ENCODE measurements around the gene CIZ1. TPM values are rescaled to one million over a fixed set of nuclear protein-coding genes. Genes with fewer than 3 reads are reported as not detected.

Gene CIZ1
- polyA plus RNA-seq, 2 of the 4 experiments (the other 2 are of a cell fraction): 39.2 to 92.5 TPM

- Histone ChIP-seq H3K4me3 (no peak overlapping the region), H3K4me2 (no peak overlapping the region), H3K27ac (no peak overlapping the region), H3K9me3 (no peaks in the 10 kb centered on the region), H3K4me1 (peaks cover 11% of the 10 kb centered on the region; the same call in 1 of the 3 replicates)
- POLR2A ChIA-PET: interaction anchor here (0.9 kb wide), 2 partner anchors 31 to 34 kb away, joined by 3 to 4 read pairs; no protein-coding TSS in a partner anchor
- TF ChIP-seq ZFP36 (IDR thresholded peaks at IDR 0.05; ENCODE audit: borderline replicate concordance, partially characterized antibody) (peak; percentile 82), EHMT2 (IDR thresholded peaks at IDR 0.05; ENCODE audit: low read depth) (no peak), HEYL (CRISPR knock-in tag; IDR thresholded peaks at IDR 0.05) (no peak)
- ATAC-seq (no peak), FAIRE-seq (no peak), DNase-seq (ENCODE audit: low read depth in 1 of 2, low spot score in 1 of 2) (no peak)
- CTCF ChIA-PET: interaction anchor here (0.9 to 1.2 kb wide), 3 partner anchors 11 to 25 kb away, joined by 3 to 7 read pairs (median 3); no protein-coding TSS in a partner anchor
- 80% methylated on average over 8 of the region's 10 CpGs for WGBS (ENCODE audit: missing lambda C conversion rate)
Observed at GRCh38 chr9:128162215-128163026, 29.0 kb downstream of the CIZ1 start.

DNA sequence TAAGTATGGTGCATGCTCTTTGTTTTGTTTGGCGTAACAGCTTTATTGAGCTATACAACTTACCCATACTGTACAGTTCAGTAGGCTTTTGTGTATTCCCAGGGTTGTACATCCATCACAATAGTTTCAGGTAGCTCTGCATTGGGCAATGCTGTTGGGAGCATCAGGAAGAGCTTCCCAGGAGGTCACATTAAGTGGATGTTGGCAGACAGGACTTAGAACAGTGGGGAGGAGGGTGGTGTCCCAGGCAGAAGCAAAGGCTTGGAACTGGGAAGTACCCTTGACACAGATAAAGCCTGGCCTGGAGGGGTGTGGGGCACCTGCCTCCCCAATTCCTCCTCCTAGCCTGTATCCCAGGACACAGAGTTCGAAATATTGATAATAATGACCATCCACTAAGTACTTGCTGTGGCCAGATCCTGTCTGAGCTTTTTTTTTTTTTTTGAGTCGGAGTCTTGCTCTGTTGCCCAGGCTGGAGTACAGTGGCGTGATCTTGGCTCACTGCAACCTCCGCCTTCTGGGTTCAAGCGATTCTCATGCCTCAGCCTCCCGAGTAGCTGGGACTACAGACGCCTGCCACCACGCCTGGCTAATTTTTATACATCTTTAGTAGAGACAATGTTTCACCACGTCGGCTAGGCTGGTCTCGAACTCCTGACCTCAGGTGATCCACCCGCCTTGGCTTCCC, 30.0 kb downstream of the CIZ1 start:
- no peak for TF ChIP-seq EHF (CRISPR knock-in tag; IDR thresholded peaks at IDR 0.05)
- no peak for TF ChIP-seq JUN (IDR thresholded peaks at IDR 0.05)
- TF ChIP-seq, protein P1, sequence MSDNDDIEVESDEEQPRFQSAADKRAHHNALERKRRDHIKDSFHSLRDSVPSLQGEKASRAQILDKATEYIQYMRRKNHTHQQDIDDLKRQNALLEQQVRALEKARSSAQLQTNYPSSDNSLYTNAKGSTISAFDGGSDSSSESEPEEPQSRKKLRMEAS (IDR thresholded peaks at IDR 0.05): no peak
- Histone ChIP-seq H3K4me1 (peaks cover 11% of the 10 kb centered on the region; the same call in 1 of the 3 replicates), H3K27ac (no peak overlapping the region), H3K4me3 (no peak overlapping the region), H3K9me3 (no peaks in the 10 kb centered on the region), H3K4me2 (peak overlapping the region; percentile 98)
- POLR2A ChIA-PET: interaction anchor here (0.9 to 1.1 kb wide), 3 partner anchors 9 to 33 kb away, joined by 3 to 4 read pairs (median 3); no protein-coding TSS in a partner anchor
- ATAC-seq: no peak
- no peak for FAIRE-seq
- no peak for DNase-seq (ENCODE audit: low read depth in 1 of 2, low spot score in 1 of 2)
- WGBS (ENCODE audit: missing lambda C conversion rate): 94% methylated on average over 13 of the region's 13 CpGs
- CTCF ChIA-PET: interaction anchor here (0.9 to 3.2 kb wide), 9 partner anchors 9 to 44 kb away, joined by 3 to 14 read pairs (median 4); no protein-coding TSS in a partner anchor

DNA sequence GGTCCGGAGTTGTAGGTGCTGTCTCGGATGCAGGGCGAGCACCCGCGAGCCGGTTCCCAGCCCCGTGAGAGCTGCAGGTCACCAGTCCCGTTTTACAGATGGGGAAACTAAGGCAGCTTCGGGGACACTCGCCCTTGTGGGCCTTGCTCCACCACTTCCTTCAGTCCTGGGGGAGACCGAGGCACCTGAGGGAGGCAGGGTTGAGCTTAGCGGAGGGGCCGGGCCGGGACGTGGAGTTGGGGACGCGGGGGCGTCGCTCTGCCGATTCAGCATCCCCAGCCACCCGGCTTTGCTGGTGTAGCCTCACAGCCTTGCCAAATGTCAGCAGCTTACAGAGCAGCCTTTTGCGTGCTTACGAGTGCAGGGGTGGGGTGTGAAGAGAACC, 30.8 kb downstream of the CIZ1 start:
- ChIA-PET POLR2A (interaction anchor here (0.7 to 1.6 kb wide), 11 partner anchors 9 to 115 kb away, joined by 3 to 12 read pairs (median 4); partner anchors contain the start of genes GOLGA2 and SWI5), CTCF (interaction anchor here (1.1 to 3.2 kb wide), 5 partner anchors 9 to 43 kb away, joined by 3 to 14 read pairs (median 4); no protein-coding TSS in a partner anchor)
- H3K4me3 ChIP-seq: peak overlapping the region; percentile 85
- TF ChIP-seq RCOR1 (IDR thresholded peaks at IDR 0.05; ENCODE audit: low read depth, low read length): no peak
- TF ChIP-seq MAFK (IDR thresholded peaks at IDR 0.05; ENCODE audit: partially characterized antibody): peak; percentile 41
- no peak for TF ChIP-seq BHLHE40 (IDR thresholded peaks at IDR 0.05; ENCODE audit: low read depth, low read length)
- 6% methylated on average over 23 of the region's 23 CpGs for WGBS (ENCODE audit: missing lambda C conversion rate)
- peak overlapping the region; percentile 81 to 89 for H3K27ac ChIP-seq
- H3K4me2 ChIP-seq: peak overlapping the region; percentile 98
- no peaks in the 10 kb centered on the region for H3K9me3 ChIP-seq
- H3K4me1 ChIP-seq: peaks cover 11% of the 10 kb centered on the region; the same call in 1 of the 3 replicates
- ATAC-seq (peak; percentile 1 to 33; a peak in 4 of 6 replicates), DNase-seq (ENCODE audit: low read depth in 1 of 2, low spot score in 1 of 2) (no peak), FAIRE-seq (no peak)

DNA sequence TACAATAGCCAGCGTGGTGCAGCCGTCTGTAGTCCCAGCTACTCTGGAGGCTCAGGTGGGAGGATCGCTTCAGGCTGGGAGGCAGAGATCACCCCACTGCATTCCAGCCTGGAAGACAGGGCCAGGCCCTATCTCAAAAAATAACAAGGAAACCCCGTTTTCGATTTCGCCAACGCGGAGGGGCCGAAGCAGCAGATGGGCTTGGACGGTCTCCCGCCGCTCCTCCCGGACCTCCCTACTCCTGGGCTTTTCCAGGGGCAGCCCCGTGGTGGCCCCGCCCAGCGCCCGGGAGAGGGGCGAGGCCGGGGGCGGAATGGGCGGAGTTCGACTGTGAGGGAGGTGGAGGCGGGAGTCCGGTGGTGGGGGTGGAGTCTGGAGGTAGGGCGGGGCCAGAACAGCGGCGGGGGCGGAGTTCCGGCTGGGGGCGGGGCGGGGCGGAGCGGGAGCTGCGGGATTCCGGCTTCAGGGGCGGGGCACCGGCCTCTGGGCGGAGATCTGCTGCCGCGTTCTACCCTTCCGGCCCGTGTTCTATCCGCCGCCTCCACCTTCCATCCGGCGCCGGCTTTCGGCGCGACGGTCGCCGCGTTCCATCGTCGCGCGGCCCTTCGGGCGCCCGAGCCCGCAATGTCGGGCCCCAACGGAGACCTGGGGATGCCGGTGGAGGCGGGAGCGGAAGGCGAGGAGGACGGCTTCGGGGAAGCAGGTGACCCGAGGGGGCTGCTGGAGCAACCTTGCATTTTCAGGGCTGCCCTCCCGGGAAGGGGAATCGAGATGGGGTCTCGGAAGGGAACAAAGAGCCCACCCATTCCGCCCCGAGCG, 31.4 kb downstream of the CIZ1 start, which contains the start of gene BBLN:
Gene BBLN, plus strand, starts transcription at position 482 of the 819 bp plus-strand sequence. Its CDS starts 143 bp downstream, at position 625.
- peak within 1 kb of the TSS; percentile 85 for H3K4me3 ChIP-seq
- POLR2A ChIA-PET: interaction anchor here (0.7 to 1.6 kb wide), 15 partner anchors 8 to 116 kb away, joined by 3 to 12 read pairs (median 4); partner anchors contain the start of genes GOLGA2 and SWI5
- H3K9me3 ChIP-seq: no peaks in the 10 kb centered on the region
- no peak for FAIRE-seq
- 4% methylated on average over 22 of the region's 77 CpGs for WGBS (ENCODE audit: missing lambda C conversion rate)
- peak within 1 kb of the TSS; percentile 86 to 89 for H3K27ac ChIP-seq
- peak; percentile 92 to 95 for DNase-seq (ENCODE audit: low read depth in 1 of 2, low spot score in 1 of 2)
- H3K4me2 ChIP-seq: peak within 1 kb of the TSS; percentile 98
- H3K4me1 ChIP-seq: peaks cover 11% of the 10 kb centered on the region; the same call in 1 of the 3 replicates
- no peak for TF ChIP-seq CHD2 (IDR thresholded peaks at IDR 0.05; ENCODE audit: low read length, partially characterized antibody)
- TF ChIP-seq GATA3 (IDR thresholded peaks at IDR 0.05; ENCODE audit: borderline replicate concordance): no peak
- TF ChIP-seq, protein P1 (IDR thresholded peaks at IDR 0.05): peak; percentile 61
- TF ChIP-seq JUNB (IDR thresholded peaks at IDR 0.05): no peak
- TF ChIP-seq JUN (IDR thresholded peaks at IDR 0.05): peak in 1 of 2 experiments; percentile 47; a peak in 1 of 5 replicates
- no peak for TF ChIP-seq SMC3 (IDR thresholded peaks at IDR 0.05)
- no peak for TF ChIP-seq NFE2L2 (conservative IDR thresholded peaks at IDR 0.05; ENCODE audit: low read length)
- TF ChIP-seq E2F6 (IDR thresholded peaks at IDR 0.05; ENCODE audit: borderline replicate concordance, low read depth): 0 out of 2 replicates have a peak, but pooled peaks have one; percentile 12
- no peak for TF ChIP-seq BHLHE40 (IDR thresholded peaks at IDR 0.05; ENCODE audit: low read depth, low read length)
- peak; percentile 9; the same call in 1 of the 2 replicates for TF ChIP-seq HOXA7 (CRISPR knock-in tag; IDR thresholded peaks at IDR 0.05)
- TF ChIP-seq POLR2A (IDR thresholded peaks at IDR 0.05; ENCODE audit: low read length): peak; percentile 69
- TF ChIP-seq BCL3 (IDR thresholded peaks at IDR 0.05): peak; percentile 27; the same call in 1 of the 3 replicates
- TF ChIP-seq PHF8 (IDR thresholded peaks at IDR 0.05; ENCODE audit: borderline replicate concordance, low read depth): peak; percentile 47; the same call in 1 of the 2 replicates
- ATAC-seq: peak; percentile 75 to 91
- CTCF ChIA-PET: interaction anchor here (1.1 to 3.2 kb wide), 4 partner anchors 17 to 43 kb away, joined by 3 to 14 read pairs (median 4); no protein-coding TSS in a partner anchor
